B cell (primary cell): ENCODE data around the gene BRSK2.

ENCODE experiments used
- EZH2 ChIP-seq: IDR thresholded peaks from 2 replicates; pipeline ENCODE4 v1.6.1; 2012; ENCODE audit warnings: borderline replicate concordance, low read depth, mild to moderate bottlenecking, moderate library complexity, low read length; ENCODE audit not compliant: insufficient read depth, poor library complexity, severe bottlenecking
- TF ChIP-seq, protein P1 (sequence below): fragments of 200-600 bp; IDR thresholded peaks from one replicate; pipeline ENCODE4 v1.8.0; 2022; ENCODE audit warnings: antibody characterized with exemption, mild to moderate bottlenecking

- TF ChIP-seq, protein P1, sequence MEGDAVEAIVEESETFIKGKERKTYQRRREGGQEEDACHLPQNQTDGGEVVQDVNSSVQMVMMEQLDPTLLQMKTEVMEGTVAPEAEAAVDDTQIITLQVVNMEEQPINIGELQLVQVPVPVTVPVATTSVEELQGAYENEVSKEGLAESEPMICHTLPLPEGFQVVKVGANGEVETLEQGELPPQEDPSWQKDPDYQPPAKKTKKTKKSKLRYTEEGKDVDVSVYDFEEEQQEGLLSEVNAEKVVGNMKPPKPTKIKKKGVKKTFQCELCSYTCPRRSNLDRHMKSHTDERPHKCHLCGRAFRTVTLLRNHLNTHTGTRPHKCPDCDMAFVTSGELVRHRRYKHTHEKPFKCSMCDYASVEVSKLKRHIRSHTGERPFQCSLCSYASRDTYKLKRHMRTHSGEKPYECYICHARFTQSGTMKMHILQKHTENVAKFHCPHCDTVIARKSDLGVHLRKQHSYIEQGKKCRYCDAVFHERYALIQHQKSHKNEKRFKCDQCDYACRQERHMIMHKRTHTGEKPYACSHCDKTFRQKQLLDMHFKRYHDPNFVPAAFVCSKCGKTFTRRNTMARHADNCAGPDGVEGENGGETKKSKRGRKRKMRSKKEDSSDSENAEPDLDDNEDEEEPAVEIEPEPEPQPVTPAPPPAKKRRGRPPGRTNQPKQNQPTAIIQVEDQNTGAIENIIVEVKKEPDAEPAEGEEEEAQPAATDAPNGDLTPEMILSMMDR, result no peak
- TF ChIP-seq EZH2, result no peak
These were observed 66.0 kb downstream of the BRSK2 start for GRCh38 chr11:1455763-1456060.
